HG02852 (cell line): ENCODE results near the gene LDB3.

Experiments
- ATAC-seq: cut with Tn5 transposase; IDR thresholded peaks from one replicate; pipeline ENCODE4 v1.9.1; 2021; ENCODE audit warnings: mild to moderate bottlenecking, moderate library complexity; ENCODE audit not compliant: unreplicated experiment

Gene LDB3

DNA sequence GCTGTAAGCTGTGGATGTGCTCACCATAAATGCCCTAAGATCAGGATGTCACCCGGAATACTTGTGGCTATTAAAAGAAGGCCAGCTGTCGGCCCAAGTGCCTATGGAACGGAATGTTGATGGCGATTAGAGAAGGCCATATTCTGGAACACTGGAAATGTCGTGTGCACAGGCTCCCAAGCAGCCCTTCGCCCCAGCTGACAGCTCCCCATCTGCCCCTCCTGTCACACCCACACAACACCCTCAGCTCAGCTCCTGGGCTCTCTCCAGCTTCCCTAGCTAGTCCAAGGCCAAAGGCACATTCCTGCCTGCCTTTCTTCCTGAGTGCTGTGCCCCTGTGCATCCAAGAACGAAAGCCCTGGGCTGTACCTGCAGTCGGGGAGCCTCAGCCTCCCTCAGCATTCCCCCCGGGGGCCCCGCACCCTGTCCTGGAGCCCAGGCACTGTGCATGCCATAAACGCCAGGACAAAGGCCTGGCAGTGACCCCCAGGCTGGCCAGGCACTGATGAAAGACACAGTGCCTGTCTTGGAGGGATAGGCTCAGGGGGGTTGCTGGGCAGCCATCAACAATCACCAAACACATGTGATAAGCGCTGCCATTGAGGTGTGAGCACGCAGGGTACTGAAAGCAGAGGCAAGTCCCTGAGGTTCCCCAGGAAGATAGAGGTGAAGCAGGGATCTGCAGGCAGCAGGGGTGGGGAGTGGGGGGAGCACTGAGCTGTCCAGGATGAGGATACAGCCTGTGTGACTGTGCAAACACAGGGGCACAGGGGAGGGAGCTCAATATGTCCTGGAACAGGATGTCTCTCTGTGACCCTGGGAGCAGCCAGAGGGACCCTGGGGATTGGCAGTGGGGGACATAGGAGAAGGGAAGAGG lies 3.7 kb upstream of the LDB3 start:
- ATAC-seq, result no peak

DNA sequence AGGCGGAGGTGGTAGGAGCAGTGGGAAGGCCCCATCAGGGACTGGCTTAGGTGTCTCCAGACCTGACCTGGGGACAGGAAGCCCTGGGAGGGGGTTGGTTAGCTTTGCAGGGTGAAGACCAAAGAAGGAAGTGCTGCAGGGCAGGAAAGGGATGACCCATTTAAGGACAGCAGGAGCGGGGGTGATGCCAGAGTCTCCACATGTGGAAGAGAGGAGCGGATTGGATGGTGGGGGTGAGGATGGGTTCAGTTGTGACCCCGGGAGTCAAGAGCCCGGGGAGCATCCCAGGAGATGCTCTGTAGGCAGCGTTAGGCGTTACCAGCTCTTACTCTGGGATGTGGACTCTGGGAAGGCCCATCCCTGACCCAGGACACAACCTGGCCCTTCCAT lies 3.1 kb upstream of the LDB3 start:
- ATAC-seq, result no peak

DNA sequence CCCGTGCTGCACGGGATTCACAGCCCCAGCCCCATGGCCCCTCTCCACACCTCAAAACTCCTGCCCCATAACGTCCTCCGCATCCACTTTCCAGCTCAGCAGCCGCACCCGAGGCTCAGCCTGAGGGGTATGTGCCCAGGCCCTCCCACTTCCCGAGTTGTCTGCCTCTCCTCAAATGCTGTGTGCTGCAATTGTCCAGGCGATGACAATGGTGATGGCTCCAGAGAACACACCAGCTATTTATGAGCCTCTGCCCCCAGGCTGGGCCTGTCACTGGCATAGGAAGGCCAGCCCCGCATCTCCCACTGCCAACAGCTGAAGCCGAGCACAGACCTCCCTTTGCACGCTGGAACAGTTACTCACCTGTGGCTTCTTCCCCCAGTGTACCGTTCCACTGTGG lies 2.4 kb upstream of the LDB3 start:
- ATAC-seq, result no peak

DNA sequence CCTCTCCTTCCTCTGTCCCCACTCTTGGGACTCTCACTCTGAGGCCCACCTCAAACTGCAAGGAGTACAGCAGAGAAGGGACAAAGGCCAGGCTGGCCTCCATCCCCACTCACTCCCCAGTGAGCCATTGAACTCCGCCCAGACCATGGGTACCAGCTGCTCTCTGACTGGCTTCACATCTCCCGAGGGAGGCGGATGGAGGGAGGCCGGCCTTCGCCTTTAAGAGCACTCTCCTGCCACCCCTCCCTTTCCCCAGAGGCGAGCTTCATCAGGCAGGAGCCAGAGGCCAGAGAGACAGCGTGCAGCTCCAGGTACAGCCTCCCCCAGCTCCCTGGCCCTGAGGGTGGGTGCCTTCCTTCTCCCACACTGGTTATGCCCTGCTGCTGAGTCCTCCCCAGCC lies 1.8 kb upstream of the LDB3 start:
- no peak for ATAC-seq

DNA sequence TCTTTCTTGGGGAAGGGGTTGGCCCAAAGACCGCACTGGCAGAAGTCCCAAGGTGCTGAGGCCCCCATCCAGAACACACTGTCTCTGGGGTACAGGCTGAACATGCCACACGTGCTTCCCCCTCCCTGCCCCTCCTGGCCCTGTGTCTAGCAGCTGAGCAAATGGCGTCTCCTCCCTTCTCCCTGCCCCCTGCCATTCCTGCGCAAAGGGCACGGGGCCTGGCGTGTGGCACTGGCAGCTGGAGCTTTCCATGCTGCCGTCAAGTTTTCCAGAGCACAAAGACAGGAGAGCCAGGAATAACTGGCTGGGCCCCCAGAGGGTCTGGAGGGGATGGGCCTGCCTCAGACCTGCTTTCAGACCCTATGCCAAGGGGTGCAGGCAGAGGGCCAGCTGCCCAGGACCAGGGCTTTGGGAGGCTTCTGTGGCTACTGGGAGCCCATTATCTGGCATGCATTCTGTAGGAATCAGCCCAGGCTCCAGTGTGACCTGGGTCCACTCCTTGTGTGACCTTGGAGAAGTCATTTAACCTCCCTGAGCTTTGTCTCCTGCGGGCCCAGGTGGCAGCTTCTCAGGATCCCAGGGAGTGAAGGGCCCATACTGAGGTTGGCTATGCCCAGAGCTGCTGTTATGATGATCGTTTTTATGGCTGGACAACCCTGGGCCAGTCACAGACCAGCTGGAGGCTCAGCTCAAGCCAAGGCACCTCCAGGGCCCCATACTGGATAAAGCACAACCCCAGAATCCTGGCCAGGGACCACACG lies 710 bp upstream of the LDB3 start:
- ATAC-seq, result no peak

DNA sequence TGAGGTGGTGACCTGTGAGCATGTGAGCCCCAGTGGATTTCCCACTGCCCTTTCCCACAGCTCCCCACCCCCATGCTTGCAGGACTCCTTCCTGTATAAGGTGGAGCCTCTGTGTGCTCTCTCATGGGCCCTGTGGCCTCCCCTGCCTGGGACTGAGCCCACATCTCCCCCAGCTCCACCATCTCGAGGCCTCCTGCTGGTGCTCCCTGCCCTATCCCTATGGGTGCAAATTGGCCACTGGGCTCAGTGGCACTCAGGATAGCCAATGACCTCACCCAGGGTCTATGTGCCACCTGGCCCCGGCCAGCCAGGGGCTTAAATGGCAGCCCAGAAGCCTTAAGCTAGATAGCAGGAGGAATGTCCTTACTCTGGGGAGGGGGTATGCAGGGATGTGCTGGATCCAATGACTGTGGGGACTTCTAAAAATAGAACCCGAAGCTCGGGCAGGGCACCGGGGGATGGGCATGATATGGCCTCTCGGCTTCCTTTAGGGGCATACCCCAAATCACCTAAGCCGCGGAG lies 2.0 kb downstream of the LDB3 start:
- no peak for ATAC-seq

DNA sequence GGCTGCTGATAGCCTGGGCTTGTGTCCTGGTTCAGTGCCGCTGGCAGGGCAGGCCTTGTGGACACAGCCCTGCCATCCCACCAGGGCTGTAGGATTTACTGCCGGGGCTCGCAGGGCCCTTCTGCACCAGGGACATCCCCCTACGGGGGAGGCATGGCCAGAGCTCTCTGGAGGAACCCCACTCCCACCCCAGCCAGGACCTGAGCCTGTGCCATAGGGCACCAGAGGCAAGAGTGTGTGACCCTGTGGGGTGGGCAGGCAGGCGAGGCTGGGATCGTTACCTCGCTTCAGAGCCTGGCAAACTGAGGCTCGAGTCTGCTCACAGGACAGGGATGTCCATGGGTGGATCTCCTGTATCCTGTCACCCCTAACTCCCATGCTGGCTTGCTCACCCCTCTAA lies 2.6 kb downstream of the LDB3 start:
- ATAC-seq, result no peak

DNA sequence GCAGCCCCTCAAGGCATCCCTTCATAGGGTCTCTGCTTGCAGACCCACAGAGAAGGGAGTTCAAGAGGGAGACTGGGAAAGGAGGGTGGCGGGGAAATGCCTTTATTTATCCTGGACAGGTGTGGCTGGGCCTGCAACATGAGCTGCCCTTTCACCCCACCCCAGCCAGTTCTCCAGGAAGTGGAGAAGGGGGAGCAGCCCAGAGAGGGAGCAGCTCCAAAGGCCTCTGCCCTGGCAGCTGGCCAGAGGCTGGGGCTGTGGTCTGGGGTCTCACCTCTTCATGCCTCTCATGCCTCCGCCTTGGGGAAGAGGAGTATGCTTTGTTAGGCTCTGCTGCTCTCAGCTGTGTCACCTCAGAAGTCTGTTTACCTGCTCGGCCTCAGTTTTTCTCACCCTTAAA lies 3.1 kb downstream of the LDB3 start:
- no peak for ATAC-seq

DNA sequence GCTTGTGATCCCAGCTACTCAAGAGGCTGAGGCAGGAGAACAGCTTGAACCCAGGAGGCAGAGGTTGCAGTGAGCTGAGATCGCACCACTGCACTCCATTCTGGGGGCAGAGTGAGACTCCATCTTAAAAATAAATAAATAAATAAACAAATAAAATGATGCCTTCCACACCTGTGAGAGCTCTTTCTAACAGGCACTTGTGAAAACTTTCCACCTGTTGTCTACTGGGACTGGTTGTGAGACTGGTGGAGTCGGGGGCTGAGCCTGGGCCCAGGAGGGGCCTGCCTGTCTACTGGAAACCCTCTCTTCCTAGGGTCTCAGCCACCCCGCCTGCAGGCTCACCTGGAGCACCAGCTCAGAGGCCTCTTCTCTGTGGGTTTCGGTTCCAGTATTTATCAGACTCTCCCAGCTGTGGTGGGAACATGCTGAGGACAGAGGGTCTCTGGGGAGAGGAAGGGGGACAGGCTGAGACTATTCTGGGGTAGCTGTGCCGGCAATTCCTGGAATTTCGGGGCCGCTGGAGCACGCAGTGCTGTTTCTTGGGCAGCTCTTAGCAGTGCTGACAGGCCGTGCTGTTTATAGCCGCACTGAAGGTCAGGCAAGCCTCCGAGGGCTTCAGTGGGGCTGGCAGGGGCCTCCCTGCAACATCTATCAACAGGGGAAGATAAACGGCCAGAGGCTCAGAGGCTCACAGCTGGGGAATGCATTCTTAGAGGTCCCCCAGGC lies 3.8 kb downstream of the LDB3 start:
- no peak for ATAC-seq

DNA sequence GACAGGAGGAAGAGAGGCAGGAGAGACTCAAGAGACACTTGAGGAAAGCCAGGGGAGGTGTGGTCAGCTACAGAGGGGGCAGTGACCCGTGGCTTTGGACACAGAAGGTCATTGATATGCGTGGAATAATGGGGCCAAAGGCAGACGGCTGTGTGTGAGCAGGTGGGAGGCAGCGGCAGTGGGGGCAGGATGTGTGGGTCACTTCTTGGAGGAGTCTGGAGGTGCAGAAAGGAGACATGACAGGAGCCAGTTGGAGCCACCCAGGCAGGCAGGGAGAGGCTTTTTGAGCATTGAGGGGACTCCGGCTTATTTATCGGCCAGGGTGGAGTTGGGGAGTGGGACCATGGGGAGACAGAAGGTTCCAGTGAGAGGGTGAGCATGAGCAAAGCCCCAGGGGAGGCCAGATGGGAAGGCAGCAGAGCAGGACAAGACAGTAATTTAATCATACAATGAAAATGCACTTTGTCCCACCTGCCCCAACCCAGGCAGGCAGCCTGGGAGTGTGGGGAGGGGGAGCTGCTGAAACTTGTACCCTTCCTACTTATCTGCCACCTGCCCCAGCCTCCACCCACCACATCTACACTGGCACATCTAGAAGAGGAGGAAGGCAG lies 5.0 kb downstream of the LDB3 start:
- ATAC-seq, result no peak

DNA sequence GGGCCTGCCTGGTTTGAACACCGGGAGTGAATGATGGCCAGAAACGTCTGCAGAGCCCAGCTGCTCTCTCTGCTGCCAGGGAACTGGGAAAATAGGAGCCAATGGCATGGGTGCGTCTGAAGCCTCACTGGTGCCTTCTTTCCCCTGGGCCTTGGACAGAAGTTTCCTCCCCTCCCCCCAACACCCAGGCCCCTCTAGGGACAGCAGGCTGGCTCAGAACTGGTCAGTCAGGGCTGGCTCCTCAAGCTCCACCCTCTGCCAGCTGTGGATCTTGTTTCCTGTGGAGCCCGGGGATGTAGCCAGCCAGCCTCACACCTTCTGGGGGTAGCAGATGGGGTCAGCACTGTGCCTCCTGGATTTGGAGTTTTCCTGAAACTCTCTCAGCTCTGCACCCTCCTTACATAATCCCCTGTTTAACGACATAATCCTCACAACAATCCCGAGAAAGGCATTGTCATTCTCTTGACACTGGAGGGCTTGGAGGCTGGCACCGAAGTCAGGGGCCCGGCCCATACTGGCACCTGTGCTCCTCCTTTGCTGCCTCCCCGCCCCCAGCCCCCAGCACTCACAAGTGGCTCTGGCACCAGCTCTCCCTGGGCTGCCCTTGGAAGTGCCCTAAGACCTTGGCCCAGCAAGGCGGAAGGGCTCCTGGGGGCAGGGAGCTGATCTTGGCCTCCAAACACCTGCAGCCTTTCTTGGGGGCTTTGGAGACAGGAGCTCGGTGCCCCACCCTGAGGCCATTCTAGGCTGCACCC lies 5.7 kb downstream of the LDB3 start:
- no peak for ATAC-seq

DNA sequence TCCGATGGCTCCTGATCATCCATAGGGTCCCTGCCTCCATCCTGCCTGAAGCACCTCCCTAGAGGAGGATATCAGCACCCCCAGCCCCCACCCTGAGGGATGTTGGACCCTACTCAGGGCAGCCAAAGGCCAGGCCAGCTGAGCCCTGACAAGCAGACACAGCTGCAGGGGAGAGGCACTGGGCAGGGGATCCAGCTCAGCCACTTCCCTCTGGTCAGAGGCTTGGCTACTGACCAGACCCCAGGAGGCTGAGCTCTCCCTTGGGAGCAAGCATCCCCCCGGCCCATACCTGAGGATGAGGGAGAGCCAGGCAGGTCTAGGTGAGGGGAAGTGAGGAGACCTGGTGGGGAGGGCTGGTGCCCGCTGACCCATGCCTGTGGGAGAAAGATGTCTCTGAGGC lies 6.6 kb downstream of the LDB3 start:
- ATAC-seq, result no peak

DNA sequence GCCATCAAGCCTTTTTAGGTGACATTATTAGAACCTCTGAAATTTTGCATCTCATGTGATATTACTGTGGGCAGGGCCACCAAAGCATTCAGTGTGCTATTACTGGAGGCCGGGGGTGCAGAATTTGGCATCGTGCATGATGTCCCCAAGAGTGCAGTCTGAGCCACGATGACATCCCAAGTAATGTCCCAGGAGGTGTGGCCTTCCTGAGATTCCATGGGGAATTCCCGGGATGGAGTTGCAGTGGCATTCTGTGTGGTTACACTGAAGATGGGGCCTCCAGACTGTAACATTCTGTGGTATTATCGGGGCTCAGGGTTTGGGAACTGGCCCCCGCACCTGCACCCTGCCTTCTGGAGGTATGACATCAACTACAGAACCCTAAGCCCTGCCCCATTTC lies 9.1 kb downstream of the LDB3 start:
- ATAC-seq, result no peak

DNA sequence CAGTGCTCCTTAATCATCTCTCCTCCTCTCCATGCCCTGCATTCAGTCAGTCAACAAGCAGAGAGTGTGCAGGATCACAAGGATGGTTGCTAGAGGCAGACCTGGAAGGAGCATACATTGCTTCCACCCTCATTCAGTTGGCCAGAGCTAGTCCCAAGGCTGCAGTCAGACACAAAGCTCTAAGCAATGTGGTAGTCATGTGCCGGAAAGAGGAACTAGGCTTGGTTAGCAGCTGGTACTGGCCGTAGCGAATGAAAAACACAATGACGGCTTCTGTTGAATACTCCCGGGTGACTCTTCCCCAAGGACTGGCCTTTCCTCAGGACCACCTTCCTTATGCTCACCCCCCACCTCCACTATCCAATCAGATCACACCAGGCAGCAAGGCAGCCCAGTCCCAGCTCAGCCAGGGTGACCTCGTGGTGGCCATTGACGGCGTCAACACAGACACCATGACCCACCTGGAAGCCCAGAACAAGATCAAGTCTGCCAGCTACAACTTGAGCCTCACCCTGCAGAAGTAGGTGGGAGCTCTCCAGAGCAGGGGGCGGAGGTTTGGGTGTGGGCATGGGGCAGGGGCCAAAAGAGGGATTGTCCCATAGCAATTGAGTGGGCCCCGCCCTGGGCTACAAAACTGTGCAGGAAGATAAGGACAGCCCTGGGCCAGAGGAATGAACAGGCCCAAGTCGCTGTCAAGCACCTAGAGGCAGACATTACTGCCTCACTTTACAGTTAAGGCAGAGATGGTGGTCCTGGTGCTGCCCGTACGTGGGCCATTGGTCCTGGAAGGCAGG lies 10.9 kb downstream of the LDB3 start:
- no peak for ATAC-seq

DNA sequence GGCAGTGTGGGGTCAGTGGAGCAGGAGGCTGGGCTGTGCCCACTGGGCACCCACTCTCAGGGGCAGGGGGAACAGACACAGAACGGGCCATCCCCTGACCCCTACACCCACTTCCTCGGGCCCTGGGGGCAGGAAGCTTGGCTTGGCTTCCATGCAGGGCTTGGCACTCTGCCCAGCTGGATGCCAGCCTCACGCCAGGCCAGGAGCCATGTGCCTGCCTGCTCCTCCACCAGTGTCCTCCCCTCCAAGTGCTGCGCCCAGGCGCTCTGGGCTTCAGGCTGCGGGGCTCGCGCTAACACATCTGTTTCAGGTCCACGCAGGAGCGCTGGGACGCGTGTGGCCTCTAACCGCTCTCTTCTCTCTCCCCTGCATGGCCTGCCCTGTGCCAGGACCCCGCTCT lies 12.7 kb downstream of the LDB3 start:
- no peak for ATAC-seq

DNA sequence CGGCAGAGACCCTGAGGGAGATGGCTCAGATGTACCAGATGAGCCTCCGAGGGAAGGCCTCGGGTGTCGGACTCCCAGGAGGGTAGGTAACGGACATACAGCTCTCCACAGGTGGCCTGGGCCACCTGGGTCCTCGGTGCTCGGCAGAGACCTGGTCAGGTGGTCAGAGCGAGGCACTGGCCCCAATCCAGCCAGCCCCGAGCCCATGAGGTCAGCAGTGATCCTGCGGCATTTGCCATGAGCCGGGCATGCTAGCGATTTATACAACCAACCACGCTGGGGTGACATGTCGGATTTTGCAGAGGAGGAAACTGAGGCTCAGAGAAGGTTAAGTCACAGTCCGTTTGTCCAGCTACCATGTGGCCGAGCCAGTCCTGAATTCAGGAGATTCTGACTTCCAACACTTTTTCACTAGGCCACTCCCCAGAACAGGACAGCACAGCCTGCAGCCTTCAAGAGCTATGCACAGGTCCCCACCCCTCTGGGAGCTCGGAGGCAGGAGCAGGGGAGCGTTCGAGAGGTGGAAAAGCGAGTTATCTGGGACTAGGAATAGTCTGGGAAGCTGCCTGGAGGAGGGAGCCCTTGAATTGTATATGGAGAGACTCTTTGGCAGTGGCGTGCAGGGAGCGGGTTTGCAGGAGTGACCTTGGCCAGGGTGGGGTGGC lies 13.5 kb downstream of the LDB3 start:
- no peak for ATAC-seq

DNA sequence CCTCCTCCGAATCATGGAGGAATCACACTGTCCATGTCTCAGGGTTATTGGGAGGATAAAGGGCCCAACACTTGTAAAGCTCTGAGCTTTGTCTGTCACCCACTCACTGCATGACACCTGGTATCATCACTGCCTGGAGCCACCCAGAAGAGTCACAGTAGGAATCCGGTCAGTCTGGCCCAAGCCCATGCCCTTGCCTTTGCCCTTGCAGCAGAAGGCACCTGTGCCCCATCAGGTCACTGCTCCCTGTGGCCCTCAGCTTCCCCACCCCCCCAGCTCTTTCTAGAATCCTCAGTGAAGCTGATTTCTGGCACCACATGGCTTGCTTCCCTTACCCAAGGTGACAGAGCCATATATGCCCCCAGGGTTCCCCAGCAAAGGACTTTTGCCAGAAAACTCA lies 14.4 kb downstream of the LDB3 start:
- no peak for ATAC-seq

DNA sequence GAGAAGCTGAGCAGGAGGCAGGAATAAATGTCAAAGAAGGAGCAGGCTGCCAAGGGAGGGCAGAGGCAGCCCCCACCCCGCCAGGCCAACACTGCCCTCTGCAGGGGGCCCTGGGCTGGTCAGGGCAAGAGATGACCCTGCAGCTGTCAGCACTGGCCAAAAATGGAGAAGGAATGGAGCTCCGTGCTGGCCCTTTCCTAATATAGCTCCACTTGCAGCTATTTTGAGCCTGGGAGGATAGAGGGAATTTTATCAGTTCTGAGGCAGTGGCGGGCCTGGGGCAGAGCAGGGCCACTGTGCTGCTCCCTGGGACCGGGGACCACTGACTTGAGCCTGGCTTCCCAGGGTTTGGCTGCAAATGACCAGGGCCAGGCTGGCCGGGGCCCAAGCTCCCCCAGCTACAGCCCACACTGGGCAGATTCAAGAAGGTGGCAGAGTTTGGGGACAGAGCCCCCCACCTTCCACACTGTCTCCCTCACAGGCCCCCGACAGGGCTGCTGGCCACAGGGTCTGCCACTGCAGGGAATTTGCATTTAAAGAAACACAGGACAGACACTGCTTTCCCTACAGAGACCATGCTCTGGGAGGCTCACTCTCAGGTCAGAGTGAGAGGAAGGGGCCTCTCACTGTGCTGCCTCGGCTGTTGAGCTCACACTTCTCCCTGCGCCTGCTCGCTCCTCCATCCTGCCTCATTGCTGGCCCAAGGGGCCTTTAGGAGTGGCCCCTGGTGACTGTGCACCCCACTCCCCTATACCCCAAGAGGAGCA lies 16.2 kb downstream of the LDB3 start:
- no peak for ATAC-seq
